Endothelial cell (in vitro differentiated cells): ENCODE results near the gene FARP1. TPM values are rescaled to one million over a fixed set of nuclear protein-coding genes. Genes with fewer than 3 reads are reported as not detected.

ENCODE experiments used
- DNase-seq: peaks from one replicate; pipeline ENCODE4 v3.0.0; 2021; ENCODE audit warnings: low spot score
- H3K27ac Mint-ChIP-seq: one replicate; pipeline ENCODE4 v1.8.0; 2021; ENCODE audit warnings: mixed read lengths, inconsistent platforms; ENCODE audit not compliant: unreplicated experiment
- H3K27me3 Mint-ChIP-seq: one replicate; pipeline ENCODE4 v1.8.0; 2021; ENCODE audit warnings: mild to moderate bottlenecking, moderate library complexity, mixed read lengths, inconsistent platforms; ENCODE audit not compliant: unreplicated experiment
- H3K36me3 Mint-ChIP-seq: one replicate; pipeline ENCODE4 v1.8.0; 2021; ENCODE audit warnings: mild to moderate bottlenecking, low read depth, mixed read lengths, inconsistent platforms; ENCODE audit not compliant: unreplicated experiment
- H3K4me1 Mint-ChIP-seq: one replicate; pipeline ENCODE4 v1.8.0; 2021; ENCODE audit warnings: mild to moderate bottlenecking, mixed read lengths, inconsistent platforms; ENCODE audit not compliant: unreplicated experiment
- H3K4me3 Mint-ChIP-seq: one replicate; pipeline ENCODE4 v1.8.0; 2021; ENCODE audit warnings: mild to moderate bottlenecking, mixed read lengths, inconsistent platforms; ENCODE audit not compliant: unreplicated experiment
- H3K9me3 Mint-ChIP-seq: one replicate; pipeline ENCODE4 v1.8.0; 2021; ENCODE audit warnings: mixed read lengths, inconsistent platforms; ENCODE audit not compliant: unreplicated experiment
- CTCF ChIP-seq: fragments of 200-600 bp; sonication (generic); IDR thresholded peaks from one replicate; pipeline ENCODE4 v1.5.0; 2021; ENCODE audit warnings: antibody characterized with exemption; ENCODE audit not compliant: unreplicated experiment
- total RNA-seq: library from RNA; stranded (reverse); fragmentation: NEBNext Ultra II Directional; extraction: Animal tissue kit (Norgen Biotek cat#: 25700); gene quantifications from one replicate; pipeline ENCODE4 v1.2.1, GENCODE V29; 2021; ENCODE audit not compliant: unreplicated experiment

FARP1 gene
- total RNA-seq, 1 donor from 2014 or later: 167 TPM

GRCh38 chr13:98217597-98217996, 74.7 kb downstream of the FARP1 start:
- H3K36me3 Mint-ChIP-seq: peaks cover 13% of the 10 kb centered on the region
- H3K4me1 Mint-ChIP-seq: peaks cover 32% of the 10 kb centered on the region
- H3K27ac Mint-ChIP-seq: no peak overlapping the region
- H3K4me3 Mint-ChIP-seq: no peak overlapping the region
- H3K9me3 Mint-ChIP-seq: no peaks in the 10 kb centered on the region
- DNase-seq: no peak
- H3K27me3 Mint-ChIP-seq: peaks cover 5% of the 10 kb centered on the region
- no peak for TF ChIP-seq CTCF

GRCh38 chr13:98219685-98220084, 76.8 kb downstream of the FARP1 start:
- H3K36me3 Mint-ChIP-seq: peaks cover 7% of the 10 kb centered on the region
- peaks cover 4% of the 10 kb centered on the region for H3K27me3 Mint-ChIP-seq
- H3K27ac Mint-ChIP-seq: no peak overlapping the region
- DNase-seq: no peak
- TF ChIP-seq CTCF: no peak
- H3K4me1 Mint-ChIP-seq: peaks cover 26% of the 10 kb centered on the region
- no peak overlapping the region for H3K4me3 Mint-ChIP-seq
- H3K9me3 Mint-ChIP-seq: no peaks in the 10 kb centered on the region

- no peak overlapping the region for H3K4me3 Mint-ChIP-seq
- H3K27ac Mint-ChIP-seq: no peak overlapping the region
- peaks cover 26% of the 10 kb centered on the region for H3K4me1 Mint-ChIP-seq
- TF ChIP-seq CTCF: no peak
- H3K27me3 Mint-ChIP-seq: peaks cover 4% of the 10 kb centered on the region
- no peaks in the 10 kb centered on the region for H3K9me3 Mint-ChIP-seq
- no peak for DNase-seq
- H3K36me3 Mint-ChIP-seq: peaks cover 14% of the 10 kb centered on the region
These were observed 77.4 kb downstream of the FARP1 start for GRCh38 chr13:98220271-98220791.

- Mint-ChIP-seq H3K4me1 (peaks cover 23% of the 10 kb centered on the region), H3K4me3 (no peak overlapping the region), H3K36me3 (peaks cover 22% of the 10 kb centered on the region), H3K9me3 (no peaks in the 10 kb centered on the region), H3K27me3 (peaks cover 6% of the 10 kb centered on the region), H3K27ac (no peak overlapping the region)
- no peak for DNase-seq
- no peak for TF ChIP-seq CTCF
These were observed 78.3 kb downstream of the FARP1 start for GRCh38 chr13:98221234-98221633.

GRCh38 chr13:98222081-98222554, 79.2 kb downstream of the FARP1 start:
- H3K4me3 Mint-ChIP-seq: no peak overlapping the region
- H3K4me1 Mint-ChIP-seq: peaks cover 19% of the 10 kb centered on the region
- peaks cover 4% of the 10 kb centered on the region for H3K27me3 Mint-ChIP-seq
- no peak for DNase-seq
- H3K36me3 Mint-ChIP-seq: peaks cover 24% of the 10 kb centered on the region
- peak overlapping the region; percentile 8 for H3K27ac Mint-ChIP-seq
- H3K9me3 Mint-ChIP-seq: no peaks in the 10 kb centered on the region
- TF ChIP-seq CTCF: no peak
